Thyroid gland (tissue), 4 donors: Measurements from ENCODE around the gene MYO9B.

Experiments
- POLR2A ChIP-seq, 2 donors: fragments of 450-650 bp; IDR thresholded peaks; one replicate each; pipeline ENCODE4 v1.6.1; 2017; ENCODE audit warnings: antibody characterized with exemption in 2 of 2, mild to moderate bottlenecking in 2 of 2, moderate library complexity in 1 of 2
- TF ChIP-seq, protein P1 (sequence below), 6 experiments: fragments of 200-600 bp in 3 of 6; fragments of 450-650 bp in 3 of 6; sonication (generic) in 3 of 6; IDR thresholded peaks; one replicate each; pipeline ENCODE4 v1.5.1; 2016 to 2019; ENCODE audit warnings: antibody characterized with exemption in 6 of 6, mild to moderate bottlenecking in 2 of 6, inconsistent platforms in 1 of 6, moderate library complexity in 1 of 6

DNA sequence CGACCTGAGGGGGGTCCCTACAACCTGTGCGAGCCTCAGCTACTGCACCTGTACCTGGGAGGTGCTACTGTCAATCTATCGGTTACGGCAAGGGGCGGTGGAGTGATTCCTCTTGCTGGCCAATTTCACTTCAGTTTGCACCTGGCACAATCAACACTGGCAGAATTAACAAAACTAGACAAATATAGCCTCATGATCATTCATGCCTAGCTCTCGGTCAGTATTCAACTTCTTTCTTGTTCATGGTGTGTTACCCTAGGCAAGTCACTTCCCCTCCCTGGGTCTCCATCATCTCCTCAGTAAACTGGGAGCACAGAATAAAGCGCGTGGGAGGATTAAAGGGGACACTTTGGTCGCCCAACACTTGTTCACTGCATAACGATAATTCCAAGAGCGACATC, 943 bp upstream of the MYO9B start:
- TF ChIP-seq, protein P1, sequence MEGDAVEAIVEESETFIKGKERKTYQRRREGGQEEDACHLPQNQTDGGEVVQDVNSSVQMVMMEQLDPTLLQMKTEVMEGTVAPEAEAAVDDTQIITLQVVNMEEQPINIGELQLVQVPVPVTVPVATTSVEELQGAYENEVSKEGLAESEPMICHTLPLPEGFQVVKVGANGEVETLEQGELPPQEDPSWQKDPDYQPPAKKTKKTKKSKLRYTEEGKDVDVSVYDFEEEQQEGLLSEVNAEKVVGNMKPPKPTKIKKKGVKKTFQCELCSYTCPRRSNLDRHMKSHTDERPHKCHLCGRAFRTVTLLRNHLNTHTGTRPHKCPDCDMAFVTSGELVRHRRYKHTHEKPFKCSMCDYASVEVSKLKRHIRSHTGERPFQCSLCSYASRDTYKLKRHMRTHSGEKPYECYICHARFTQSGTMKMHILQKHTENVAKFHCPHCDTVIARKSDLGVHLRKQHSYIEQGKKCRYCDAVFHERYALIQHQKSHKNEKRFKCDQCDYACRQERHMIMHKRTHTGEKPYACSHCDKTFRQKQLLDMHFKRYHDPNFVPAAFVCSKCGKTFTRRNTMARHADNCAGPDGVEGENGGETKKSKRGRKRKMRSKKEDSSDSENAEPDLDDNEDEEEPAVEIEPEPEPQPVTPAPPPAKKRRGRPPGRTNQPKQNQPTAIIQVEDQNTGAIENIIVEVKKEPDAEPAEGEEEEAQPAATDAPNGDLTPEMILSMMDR (IDR thresholded peaks at IDR 0.05): no peak
- TF ChIP-seq POLR2A (IDR thresholded peaks at IDR 0.05): no peak
